Neural cell (in vitro differentiated cells): ENCODE measurements around the gene KRTAP4-8. TPM values are rescaled to one million over a fixed set of nuclear protein-coding genes. Genes with fewer than 3 reads are reported as not detected.

Experiments
- H2AFZ ChIP-seq: fragments of 200-600, 300-800 bp; sonication (generic), shearing (Covaris generic); 2 replicates; pipeline ENCODE4 v1.6.0; 2014; ENCODE audit warnings: low read depth, mild to moderate bottlenecking, antibody characterized with exemption, low read length, moderate library complexity
- H3F3A ChIP-seq: fragments of 200-600 bp; shearing (Covaris generic); 2 replicates; pipeline ENCODE4 v1.6.1; 2016; ENCODE audit warnings: mild to moderate bottlenecking, moderate library complexity, mixed read lengths, antibody characterized with exemption, low read length; ENCODE audit not compliant: insufficient read depth, poor library complexity, severe bottlenecking
- H3K27ac ChIP-seq: fragments of 200-600, 300-800 bp; sonication (generic), shearing (Covaris generic); 2 replicates; pipeline ENCODE4 v1.5.1; 2014; ENCODE audit warnings: mild to moderate bottlenecking, low read length, moderate library complexity
- H3K27me3 ChIP-seq: fragments of 300-800, 200-600 bp; sonication (generic), shearing (Covaris generic); 2 replicates; pipeline ENCODE4 v1.6.0; 2014; ENCODE audit warnings: mild to moderate bottlenecking, low read depth, low read length, moderate library complexity; ENCODE audit not compliant: insufficient read depth
- H3K36me3 ChIP-seq: fragments of 300-800, 200-600 bp; sonication (generic), shearing (Covaris generic); 2 replicates; pipeline ENCODE4 v1.5.1; 2014; ENCODE audit warnings: mild to moderate bottlenecking, antibody characterized with exemption, low read length, moderate library complexity; ENCODE audit not compliant: insufficient read depth
- H3K4me2 ChIP-seq: fragments of 300-800, 200-600 bp; sonication (generic), shearing (Covaris generic); 2 replicates; pipeline ENCODE4 v1.6.0; 2014; ENCODE audit warnings: mild to moderate bottlenecking, low read length
- H3K4me3 ChIP-seq: fragments of 300-800, 200-600 bp; sonication (generic), shearing (Covaris generic); 2 replicates; pipeline ENCODE4 v1.5.1; 2014; ENCODE audit warnings: mild to moderate bottlenecking, low read length, moderate library complexity
- H3K79me2 ChIP-seq: fragments of 200-600 bp; shearing (Covaris generic); replicated peaks from 2 replicates; pipeline ENCODE4 v1.6.0; 2014; ENCODE audit warnings: mild to moderate bottlenecking, low read length, moderate library complexity; ENCODE audit not compliant: insufficient read depth
- H3K9ac ChIP-seq: fragments of 300-800, 200-600 bp; sonication (generic), shearing (Covaris generic); 2 replicates; pipeline ENCODE4 v1.6.1; 2016; ENCODE audit warnings: mild to moderate bottlenecking, low read length, mixed read lengths
- H3K9me2 ChIP-seq: fragments of 200-600 bp; shearing (Covaris generic); 2 replicates; pipeline ENCODE4 v1.6.1; 2016; ENCODE audit warnings: mild to moderate bottlenecking, low read length, mixed read lengths; ENCODE audit not compliant: insufficient read depth
- H3K9me3 ChIP-seq: fragments of 200-600, 300-800 bp; sonication (generic), shearing (Covaris generic); 2 replicates; pipeline ENCODE4 v1.6.1; 2016; ENCODE audit warnings: mild to moderate bottlenecking, mixed run types, low read length, moderate library complexity, mixed read lengths
- H4K20me1 ChIP-seq: fragments of 200-600 bp; shearing (Covaris generic); 2 replicates; pipeline ENCODE4 v1.6.1; 2016; ENCODE audit warnings: mild to moderate bottlenecking, mixed run types; ENCODE audit not compliant: insufficient read depth
- EP300 ChIP-seq: fragments of 450-650 bp; conservative IDR thresholded peaks from 2 replicates; pipeline ENCODE4 v1.6.1; 2014; ENCODE audit warnings: antibody characterized with exemption, mild to moderate bottlenecking, moderate library complexity; ENCODE audit not compliant: poor library complexity, severe bottlenecking
- EZH2 ChIP-seq: fragments of 200-600, 300-800 bp; shearing (Covaris generic), sonication (generic); IDR thresholded peaks from 2 replicates; pipeline ENCODE4 v1.6.1; 2014; ENCODE audit warnings: antibody characterized with exemption, low read length, borderline replicate concordance, mild to moderate bottlenecking; ENCODE audit not compliant: insufficient read depth, poor library complexity, severe bottlenecking
- MXI1 ChIP-seq: fragments of 450-650 bp; conservative IDR thresholded peaks from 2 replicates; pipeline ENCODE4 v1.6.1; 2014; ENCODE audit warnings: antibody characterized with exemption, mild to moderate bottlenecking; ENCODE audit not compliant: poor library complexity, severe bottlenecking
- POLR2AphosphoS5 ChIP-seq: IDR thresholded peaks from 2 replicates; pipeline ENCODE4 v1.6.1; 2012
- RAD21 ChIP-seq: fragments of 450-650 bp; conservative IDR thresholded peaks from 2 replicates; pipeline ENCODE4 v1.6.1; 2014; ENCODE audit warnings: antibody characterized with exemption, mild to moderate bottlenecking, moderate library complexity
- SMC3 ChIP-seq: fragments of 450-650 bp; conservative IDR thresholded peaks from 2 replicates; pipeline ENCODE4 v1.6.1; 2014; ENCODE audit warnings: antibody characterized with exemption, mild to moderate bottlenecking, moderate library complexity; ENCODE audit not compliant: poor library complexity
- TAF1 ChIP-seq: IDR thresholded peaks from 2 replicates; pipeline ENCODE4 v1.6.1; 2012; ENCODE audit warnings: low read depth
- polyA plus RNA-seq: library from polyadenylated mRNA; depleted of rRNA; stranded (reverse); fragments of >200 nt; gene quantifications from 2 replicates; pipeline ENCODE4 v1.2.3, GENCODE V29; 2014
- TF ChIP-seq, protein P1 (sequence below): IDR thresholded peaks from 2 replicates; pipeline ENCODE4 v1.6.1; 2012; ENCODE audit warnings: borderline replicate concordance
- TF ChIP-seq, protein P2 (sequence below): fragments of 450-650 bp; IDR thresholded peaks from 2 replicates; pipeline ENCODE4 v1.5.1; 2014; ENCODE audit warnings: antibody characterized with exemption, mild to moderate bottlenecking, moderate library complexity; ENCODE audit not compliant: poor library complexity, severe bottlenecking

KRTAP4-8 gene
- polyA plus RNA-seq, 1 donor from 2014 or later = not detected

GRCh38 chr17:41069031-41069430 lies 28.9 kb downstream of the KRTAP4-8 start:
- Histone ChIP-seq H3F3A (no peaks in the 10 kb centered on the region), H3K27ac (no peak overlapping the region), H3K36me3 (no peaks in the 10 kb centered on the region), H3K9me3 (no peaks in the 10 kb centered on the region), H3K9me2 (no peaks in the 10 kb centered on the region), H3K4me2 (no peak overlapping the region), H3K4me3 (no peak overlapping the region), H3K27me3 (no peaks in the 10 kb centered on the region), H3K79me2 (no peaks in the 10 kb centered on the region), H2AFZ (no peak overlapping the region), H4K20me1 (no peaks in the 10 kb centered on the region), H3K9ac (no peak overlapping the region)
- no peak for TF ChIP-seq EP300
- TF ChIP-seq TAF1 = no peak
- TF ChIP-seq EZH2 = no peak
- TF ChIP-seq SMC3 = no peak
- TF ChIP-seq MXI1 = no peak
- TF ChIP-seq, protein P1, sequence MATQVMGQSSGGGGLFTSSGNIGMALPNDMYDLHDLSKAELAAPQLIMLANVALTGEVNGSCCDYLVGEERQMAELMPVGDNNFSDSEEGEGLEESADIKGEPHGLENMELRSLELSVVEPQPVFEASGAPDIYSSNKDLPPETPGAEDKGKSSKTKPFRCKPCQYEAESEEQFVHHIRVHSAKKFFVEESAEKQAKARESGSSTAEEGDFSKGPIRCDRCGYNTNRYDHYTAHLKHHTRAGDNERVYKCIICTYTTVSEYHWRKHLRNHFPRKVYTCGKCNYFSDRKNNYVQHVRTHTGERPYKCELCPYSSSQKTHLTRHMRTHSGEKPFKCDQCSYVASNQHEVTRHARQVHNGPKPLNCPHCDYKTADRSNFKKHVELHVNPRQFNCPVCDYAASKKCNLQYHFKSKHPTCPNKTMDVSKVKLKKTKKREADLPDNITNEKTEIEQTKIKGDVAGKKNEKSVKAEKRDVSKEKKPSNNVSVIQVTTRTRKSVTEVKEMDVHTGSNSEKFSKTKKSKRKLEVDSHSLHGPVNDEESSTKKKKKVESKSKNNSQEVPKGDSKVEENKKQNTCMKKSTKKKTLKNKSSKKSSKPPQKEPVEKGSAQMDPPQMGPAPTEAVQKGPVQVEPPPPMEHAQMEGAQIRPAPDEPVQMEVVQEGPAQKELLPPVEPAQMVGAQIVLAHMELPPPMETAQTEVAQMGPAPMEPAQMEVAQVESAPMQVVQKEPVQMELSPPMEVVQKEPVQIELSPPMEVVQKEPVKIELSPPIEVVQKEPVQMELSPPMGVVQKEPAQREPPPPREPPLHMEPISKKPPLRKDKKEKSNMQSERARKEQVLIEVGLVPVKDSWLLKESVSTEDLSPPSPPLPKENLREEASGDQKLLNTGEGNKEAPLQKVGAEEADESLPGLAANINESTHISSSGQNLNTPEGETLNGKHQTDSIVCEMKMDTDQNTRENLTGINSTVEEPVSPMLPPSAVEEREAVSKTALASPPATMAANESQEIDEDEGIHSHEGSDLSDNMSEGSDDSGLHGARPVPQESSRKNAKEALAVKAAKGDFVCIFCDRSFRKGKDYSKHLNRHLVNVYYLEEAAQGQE = no peak
- TF ChIP-seq, protein P2, sequence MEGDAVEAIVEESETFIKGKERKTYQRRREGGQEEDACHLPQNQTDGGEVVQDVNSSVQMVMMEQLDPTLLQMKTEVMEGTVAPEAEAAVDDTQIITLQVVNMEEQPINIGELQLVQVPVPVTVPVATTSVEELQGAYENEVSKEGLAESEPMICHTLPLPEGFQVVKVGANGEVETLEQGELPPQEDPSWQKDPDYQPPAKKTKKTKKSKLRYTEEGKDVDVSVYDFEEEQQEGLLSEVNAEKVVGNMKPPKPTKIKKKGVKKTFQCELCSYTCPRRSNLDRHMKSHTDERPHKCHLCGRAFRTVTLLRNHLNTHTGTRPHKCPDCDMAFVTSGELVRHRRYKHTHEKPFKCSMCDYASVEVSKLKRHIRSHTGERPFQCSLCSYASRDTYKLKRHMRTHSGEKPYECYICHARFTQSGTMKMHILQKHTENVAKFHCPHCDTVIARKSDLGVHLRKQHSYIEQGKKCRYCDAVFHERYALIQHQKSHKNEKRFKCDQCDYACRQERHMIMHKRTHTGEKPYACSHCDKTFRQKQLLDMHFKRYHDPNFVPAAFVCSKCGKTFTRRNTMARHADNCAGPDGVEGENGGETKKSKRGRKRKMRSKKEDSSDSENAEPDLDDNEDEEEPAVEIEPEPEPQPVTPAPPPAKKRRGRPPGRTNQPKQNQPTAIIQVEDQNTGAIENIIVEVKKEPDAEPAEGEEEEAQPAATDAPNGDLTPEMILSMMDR = no peak

GRCh38 chr17:41067281-41067680 lies 30.7 kb downstream of the KRTAP4-8 start:
- Histone ChIP-seq H3K4me3 (no peak overlapping the region), H4K20me1 (no peaks in the 10 kb centered on the region), H3K36me3 (no peaks in the 10 kb centered on the region), H3K9me2 (no peaks in the 10 kb centered on the region), H2AFZ (no peak overlapping the region), H3K9ac (no peak overlapping the region), H3K27ac (no peak overlapping the region), H3K9me3 (no peaks in the 10 kb centered on the region), H3F3A (no peaks in the 10 kb centered on the region), H3K27me3 (no peaks in the 10 kb centered on the region), H3K4me2 (no peak overlapping the region), H3K79me2 (no peaks in the 10 kb centered on the region)
- TF ChIP-seq SMC3 = no peak

- no peak within 1 kb of the TSS for H3K9ac ChIP-seq
- H3F3A ChIP-seq = no peaks in the 10 kb centered on the region
- no peaks in the 10 kb centered on the region for H3K36me3 ChIP-seq
- TF ChIP-seq, protein P1 = no peak
- TF ChIP-seq MXI1 (no peak), POLR2AphosphoS5 (no peak), EZH2 (no peak), EP300 (no peak), RAD21 (no peak), SMC3 (no peak), TAF1 (no peak)
- TF ChIP-seq, protein P2 = no peak
- H3K4me2 ChIP-seq = no peak within 1 kb of the TSS
- H3K4me3 ChIP-seq = no peak within 1 kb of the TSS
- no peaks in the 10 kb centered on the region for H4K20me1 ChIP-seq
- no peaks in the 10 kb centered on the region for H3K79me2 ChIP-seq
- H3K27ac ChIP-seq = no peak within 1 kb of the TSS
- H3K9me2 ChIP-seq = no peaks in the 10 kb centered on the region
- no peaks in the 10 kb centered on the region for H3K9me3 ChIP-seq
- H3K27me3 ChIP-seq = no peaks in the 10 kb centered on the region
- no peak within 1 kb of the TSS for H2AFZ ChIP-seq
Observed at GRCh38 chr17:41065829-41066624, 31.9 kb downstream of the KRTAP4-8 start, which contains the start of gene KRTAP2-4. Gene KRTAP2-4 (minus strand): TSS chr17:41065879. CDS start chr17:41065845, 34 bp downstream.
